ENCODE data around the gene DPP6. TPM values are rescaled to one million over a fixed set of nuclear protein-coding genes. Genes with fewer than 3 reads are reported as not detected.

The DPP6 gene
- polyA plus RNA-seq, 2 of the 4 experiments (the other 2 are of a cell fraction) = not detected

- TF ChIP-seq SMC3 (IDR thresholded peaks at IDR 0.05) (no peak), JUNB (IDR thresholded peaks at IDR 0.05) (no peak), NPAS2 (CRISPR knock-in tag; IDR thresholded peaks at IDR 0.05; ENCODE audit: borderline replicate concordance) (no peak), EP300 (IDR thresholded peaks at IDR 0.05) (no peak), BCL3 (IDR thresholded peaks at IDR 0.05) (no peak), ZNF302 (CRISPR knock-in tag; IDR thresholded peaks at IDR 0.05) (no peak), PBX3 (IDR thresholded peaks at IDR 0.05) (no peak), TFCP2L1 (CRISPR knock-in tag; IDR thresholded peaks at IDR 0.05) (no peak), E2F6 (IDR thresholded peaks at IDR 0.05; ENCODE audit: borderline replicate concordance, low read depth) (no peak), ZFP36 (IDR thresholded peaks at IDR 0.05; ENCODE audit: borderline replicate concordance, partially characterized antibody) (no peak), REST (IDR thresholded peaks at IDR 0.05) (no peak), RFX5 (IDR thresholded peaks at IDR 0.05) (no peak), HMGXB4 (CRISPR knock-in tag; IDR thresholded peaks at IDR 0.05; ENCODE audit: borderline replicate concordance) (no peak), NFE2L2 (conservative IDR thresholded peaks at IDR 0.05; ENCODE audit: low read length) (no peak), RNF2 (IDR thresholded peaks at IDR 0.05; ENCODE audit: borderline replicate concordance, low read depth) (no peak), HEYL (CRISPR knock-in tag; IDR thresholded peaks at IDR 0.05) (no peak)
- WGBS (ENCODE audit: missing lambda C conversion rate) = 33% methylated on average over 13 of the region's 13 CpGs
- no peaks in the 10 kb centered on the region for H3K4me1 ChIP-seq
- no peak for DNase-seq (ENCODE audit: low read depth in 1 of 2, low spot score in 1 of 2)
- ChIA-PET POLR2A (no interaction called here), CTCF (no interaction called here)
- no peak overlapping the region for H3K27ac ChIP-seq
- H3K4me2 ChIP-seq = no peak overlapping the region
- no peak for FAIRE-seq
- no peak for ATAC-seq
- H3K4me3 ChIP-seq = no peak overlapping the region
- H3K9me3 ChIP-seq = no peaks in the 10 kb centered on the region
Observed at GRCh38 chr7:154651501-154651900, 599.3 kb downstream of the DPP6 start.

- TF ChIP-seq NFE2L2 (conservative IDR thresholded peaks at IDR 0.05; ENCODE audit: low read length) (no peak), TP53 (CRISPR knock-in tag; IDR thresholded peaks at IDR 0.05) (no peak), ZC3H11A (IDR thresholded peaks at IDR 0.05) (no peak), RNF2 (IDR thresholded peaks at IDR 0.05; ENCODE audit: borderline replicate concordance, low read depth) (no peak), EHMT2 (IDR thresholded peaks at IDR 0.05; ENCODE audit: low read depth) (no peak)
- H3K4me3 ChIP-seq = no peak overlapping the region
- no peak overlapping the region for H3K27ac ChIP-seq
- FAIRE-seq (no peak), ATAC-seq (no peak), DNase-seq (ENCODE audit: low read depth in 1 of 2, low spot score in 1 of 2) (no peak)
- no peaks in the 10 kb centered on the region for H3K4me1 ChIP-seq
- POLR2A ChIA-PET = no interaction called here
- CTCF ChIA-PET = interaction anchor here (0.6 to 1.7 kb wide), 2 partner anchors 17 to 898 kb away, joined by 3 to 4 read pairs; no protein-coding TSS in a partner anchor
- no peak overlapping the region for H3K4me2 ChIP-seq
- H3K9me3 ChIP-seq = no peaks in the 10 kb centered on the region
- 12% methylated on average over 9 of the region's 9 CpGs for WGBS (ENCODE audit: missing lambda C conversion rate)
Observed at GRCh38 chr7:154652564-154652963, 600.4 kb downstream of the DPP6 start.
